OCI-LY3 (cell line): Measurements from ENCODE around the gene CYBC1.

ENCODE experiments used
- CTCF ChIP-seq: fragments of 200-600, 300-600 bp; sonication (generic); IDR thresholded peaks from 2 replicates; pipeline ENCODE4 v1.5.1; 2014; ENCODE audit warnings: antibody characterized with exemption, low read length, low read depth
- EZH2phosphoT487 ChIP-seq: fragments of 200-600 bp; shearing (Covaris generic); IDR thresholded peaks from 2 replicates; pipeline ENCODE4 v1.6.1; 2018; ENCODE audit warnings: antibody characterized with exemption, mixed run types, low read depth

- TF ChIP-seq CTCF, result no peak
- TF ChIP-seq EZH2phosphoT487, result no peak
These were observed 10.7 kb downstream of the CYBC1 start for GRCh38 chr17:82439829-82440365.
